ENCODE measurements around the gene PLET1. TPM values are rescaled to one million over a fixed set of nuclear protein-coding genes. Genes with fewer than 3 reads are reported as not detected.

The PLET1 gene
- total RNA-seq, 2 experiments from 2014 or later: not detected

- peaks cover 13% of the 10 kb centered on the region for H3K4me1 ChIP-seq (ENCODE audit: insufficient read depth, low read length, poor library complexity, severe bottlenecking)
- TF ChIP-seq EZH2phosphoT487 (IDR thresholded peaks at IDR 0.05; ENCODE audit: borderline replicate concordance, low read depth, low read length) (no peak), CTCF (conservative IDR thresholded peaks at IDR 0.05; ENCODE audit: low read length) (no peak)
- H3K36me3 ChIP-seq (ENCODE audit: insufficient read depth, low read length): peaks cover 48% of the 10 kb centered on the region
- ChIA-PET CTCF (ENCODE audit: unreplicated experiment) (no interaction called here), POLR2A (no interaction called here)
- BruUV-seq (replicated peaks): no TSS peak
- no peak overlapping the region for H2AFZ ChIP-seq (ENCODE audit: low read length)
- no peak for DNase-seq (ENCODE audit: low spot score)
- no peak overlapping the region for H3K4me2 ChIP-seq (ENCODE audit: low read length)
- no peaks in the 10 kb centered on the region for H4K20me1 ChIP-seq (ENCODE audit: insufficient read depth, low read length)
- intact Hi-C loops (cut with micrococcal nuclease; ENCODE audit: unreplicated experiment): no loop called here
- H3K79me2 ChIP-seq (ENCODE audit: insufficient read depth, low read depth, low read length): no peaks in the 10 kb centered on the region
- no peaks in the 10 kb centered on the region for H3K9me2 ChIP-seq (ENCODE audit: insufficient read depth, low read length)
- no peak overlapping the region for H3K27ac ChIP-seq (ENCODE audit: low read depth, low read length, poor library complexity, severe bottlenecking)
- H3K4me3 ChIP-seq (ENCODE audit: low read depth, low read length, poor library complexity, severe bottlenecking): no peak overlapping the region
- H3K9me3 ChIP-seq (ENCODE audit: low read length): no peaks in the 10 kb centered on the region
Measured at GRCh38 chr11:112235750-112236390, 24.8 kb downstream of the PLET1 start.

GRCh38 chr11:112231952-112232351, 28.7 kb downstream of the PLET1 start:
- TF ChIP-seq EZH2phosphoT487 (IDR thresholded peaks at IDR 0.05; ENCODE audit: borderline replicate concordance, low read depth, low read length) (no peak), CTCF (conservative IDR thresholded peaks at IDR 0.05; ENCODE audit: low read length) (no peak)
- intact Hi-C loops (cut with micrococcal nuclease; ENCODE audit: unreplicated experiment): no loop called here
- DNase-seq (ENCODE audit: low spot score): no peak
- Histone ChIP-seq H3K79me2 (ENCODE audit: insufficient read depth, low read depth, low read length) (peaks cover 9% of the 10 kb centered on the region; the same call in 1 of the 2 replicates), H3K4me2 (ENCODE audit: low read length) (no peak overlapping the region), H4K20me1 (ENCODE audit: insufficient read depth, low read length) (no peaks in the 10 kb centered on the region), H3K9me3 (ENCODE audit: low read length) (no peaks in the 10 kb centered on the region), H3K4me1 (ENCODE audit: insufficient read depth, low read length, poor library complexity, severe bottlenecking) (peaks cover 22% of the 10 kb centered on the region), H3K36me3 (ENCODE audit: insufficient read depth, low read length) (peaks cover 62% of the 10 kb centered on the region), H3K4me3 (ENCODE audit: low read depth, low read length, poor library complexity, severe bottlenecking) (no peak overlapping the region), H3K27ac (ENCODE audit: low read depth, low read length, poor library complexity, severe bottlenecking) (no peak overlapping the region), H3K9me2 (ENCODE audit: insufficient read depth, low read length) (no peaks in the 10 kb centered on the region), H2AFZ (ENCODE audit: low read length) (no peak overlapping the region)
- ChIA-PET POLR2A (no interaction called here), CTCF (ENCODE audit: unreplicated experiment) (no interaction called here)
- no TSS peak for BruUV-seq (replicated peaks)

GRCh38 chr11:112229746-112230433, 30.8 kb downstream of the PLET1 start:
- no peak for TF ChIP-seq CTCF (conservative IDR thresholded peaks at IDR 0.05; ENCODE audit: low read length)
- TF ChIP-seq EZH2phosphoT487 (IDR thresholded peaks at IDR 0.05; ENCODE audit: borderline replicate concordance, low read depth, low read length): no peak
- Histone ChIP-seq H3K79me2 (ENCODE audit: insufficient read depth, low read depth, low read length) (peaks cover 13% of the 10 kb centered on the region; the same call in 1 of the 2 replicates), H3K4me1 (ENCODE audit: insufficient read depth, low read length, poor library complexity, severe bottlenecking) (peaks cover 10% of the 10 kb centered on the region), H4K20me1 (ENCODE audit: insufficient read depth, low read length) (no peaks in the 10 kb centered on the region), H2AFZ (ENCODE audit: low read length) (no peak overlapping the region), H3K27ac (ENCODE audit: low read depth, low read length, poor library complexity, severe bottlenecking) (no peak overlapping the region), H3K4me2 (ENCODE audit: low read length) (no peak overlapping the region), H3K9me3 (ENCODE audit: low read length) (no peaks in the 10 kb centered on the region), H3K4me3 (ENCODE audit: low read depth, low read length, poor library complexity, severe bottlenecking) (no peak overlapping the region), H3K9me2 (ENCODE audit: insufficient read depth, low read length) (no peaks in the 10 kb centered on the region), H3K36me3 (ENCODE audit: insufficient read depth, low read length) (peaks cover 44% of the 10 kb centered on the region; the same call in 1 of the 2 replicates)
- intact Hi-C loops (cut with micrococcal nuclease; ENCODE audit: unreplicated experiment): no loop called here
- DNase-seq (ENCODE audit: low spot score): no peak
- ChIA-PET POLR2A (no interaction called here), CTCF (ENCODE audit: unreplicated experiment) (no interaction called here)
- no TSS peak for BruUV-seq (replicated peaks)
